GM12878 (cell line): ENCODE measurements around the gene EHD1. TPM values are rescaled to one million over a fixed set of nuclear protein-coding genes. Genes with fewer than 3 reads are reported as not detected.

Source experiments
- ASH2L ChIP-seq: fragments of 300-600, 200-600 bp; sonication (generic); IDR thresholded peaks from 2 replicates; pipeline ENCODE4 v1.6.1; 2017; ENCODE audit warnings: low read depth, mild to moderate bottlenecking, borderline replicate concordance
- CBX5 ChIP-seq: sonication (generic); IDR thresholded peaks from 2 replicates; pipeline ENCODE4 v1.6.1; 2016; ENCODE audit warnings: low read depth, moderate library complexity, mild to moderate bottlenecking, inconsistent platforms
- EGR1 ChIP-seq, 2 experiments: IDR thresholded peaks; 1 replicate in 1 of 2; 2 replicates in 1 of 2; pipeline ENCODE4 v1.6.1; 2011 to 2012; ENCODE audit warnings: low read depth in 2 of 2, low read length in 2 of 2, borderline replicate concordance in 1 of 2, mild to moderate bottlenecking in 1 of 2, moderate library complexity in 1 of 2
- ETV6 ChIP-seq, 2 experiments: fragments of 450-650 bp in 1 of 2; IDR thresholded peaks in 1 of 2; conservative IDR thresholded peaks in 1 of 2; 2 replicates each; pipeline ENCODE4 v1.6.1; 2014; ENCODE audit warnings: antibody characterized with exemption in 1 of 2, borderline replicate concordance in 1 of 2, low read depth in 1 of 2, mild to moderate bottlenecking in 1 of 2, moderate library complexity in 1 of 2
- FOXK2 ChIP-seq: fragments of 450-650 bp; IDR thresholded peaks from 2 replicates; pipeline ENCODE4 v1.6.1; 2017; ENCODE audit warnings: mild to moderate bottlenecking, moderate library complexity
- HDAC2 ChIP-seq: fragments of 200-600 bp; sonication (generic); IDR thresholded peaks from 2 replicates; pipeline ENCODE4 v1.6.1; 2017
- HDAC6 ChIP-seq: fragments of 200-600 bp; sonication (generic); IDR thresholded peaks from one replicate; pipeline ENCODE4 v1.8.0; 2017; ENCODE audit warnings: antibody characterized with exemption; ENCODE audit not compliant: unreplicated experiment
- IRF5 ChIP-seq: fragments of 450-650 bp; IDR thresholded peaks from 2 replicates; pipeline ENCODE4 v1.6.1; 2017; ENCODE audit warnings: borderline replicate concordance
- MEF2A ChIP-seq: IDR thresholded peaks from 2 replicates; pipeline ENCODE4 v1.6.1; 2011; ENCODE audit warnings: low read depth, mild to moderate bottlenecking, low read length, moderate library complexity; ENCODE audit not compliant: insufficient read depth
- MLLT1 ChIP-seq: fragments of 450-650 bp; IDR thresholded peaks from 2 replicates; pipeline ENCODE4 v1.6.1; 2016; ENCODE audit warnings: mild to moderate bottlenecking
- MTA2 ChIP-seq: fragments of 450-650 bp; IDR thresholded peaks from 2 replicates; pipeline ENCODE4 v1.6.1; 2016; ENCODE audit warnings: low read depth, mild to moderate bottlenecking, moderate library complexity
- MYC ChIP-seq: IDR thresholded peaks from 2 replicates; pipeline ENCODE4 v1.6.1; 2011; ENCODE audit warnings: mild to moderate bottlenecking, low read length, moderate library complexity, inconsistent platforms; ENCODE audit not compliant: insufficient read depth, insufficient replicate concordance, insufficient read length, severe bottlenecking
- NR2C2 ChIP-seq: IDR thresholded peaks from 2 replicates; pipeline ENCODE4 v1.6.1; 2011; ENCODE audit warnings: borderline replicate concordance, low read depth; ENCODE audit not compliant: control insufficient read depth, insufficient read length
- NR2F1 ChIP-seq: fragments of 450-650 bp; conservative IDR thresholded peaks from 2 replicates; pipeline ENCODE4 v1.6.1; 2017; ENCODE audit warnings: mild to moderate bottlenecking
- SMAD5 ChIP-seq: IDR thresholded peaks from 2 replicates; pipeline ENCODE4 v1.6.1; 2016; ENCODE audit warnings: antibody characterized with exemption, low read depth
- SMC3 ChIP-seq: IDR thresholded peaks from 2 replicates; pipeline ENCODE4 v1.6.1; 2011; ENCODE audit warnings: low read length, improper control_type of control experiment, borderline replicate concordance
- SP1 ChIP-seq: IDR thresholded peaks from one replicate; pipeline ENCODE4 v1.6.1; 2011; ENCODE audit warnings: low read depth, low read length
- YY1 ChIP-seq: IDR thresholded peaks from 2 replicates; pipeline ENCODE4 v1.6.1; 2011; ENCODE audit warnings: low read depth, mild to moderate bottlenecking, low read length
- ZNF24 ChIP-seq: fragments of 450-650 bp; IDR thresholded peaks from 2 replicates; pipeline ENCODE4 v1.6.1; 2017; ENCODE audit warnings: antibody characterized with exemption, mild to moderate bottlenecking
- ZNF384 ChIP-seq: IDR thresholded peaks from 2 replicates; pipeline ENCODE4 v1.6.1; 2012; ENCODE audit warnings: low read depth, mild to moderate bottlenecking, low read length, improper control_type of control experiment, borderline replicate concordance
- polyA plus RNA-seq, 11 experiments: library from polyadenylated mRNA; depleted of rRNA in 4 of 11; unstranded in 6 of 11; stranded (reverse) in 5 of 11; fragments of >200 nt; fragmentation: Nextera tagmentation in 4 of 11; fragmentation: Illumina TruSeq in 1 of 11; extraction: Ambion mirVana in 4 of 11; extraction: Trizol in 1 of 11; gene quantifications; 1 replicate in 1 of 11; 2 replicates in 10 of 11; pipeline versions ENCODE4 v1.2.1 to v1.2.3, GENCODE V29; 2011 to 2016; ENCODE audit warnings: inconsistent platforms in 2 of 11, missing spikeins in 2 of 11, low read depth in 1 of 11
- total RNA-seq, 4 experiments: library from RNA; depleted of rRNA in 3 of 4; stranded (reverse); fragments of >200 nt in 3 of 4; fragmentation: Illumina TruSeq in 1 of 4; extraction: Trizol in 1 of 4; gene quantifications; 2 replicates each; pipeline versions ENCODE4 v1.2.1 to v1.2.3, GENCODE V29; 2013 to 2021
- TF ChIP-seq, protein P1 (sequence below): IDR thresholded peaks from 2 replicates; pipeline ENCODE4 v1.6.1; 2012; ENCODE audit warnings: mild to moderate bottlenecking, low read depth, low read length
- TF ChIP-seq, protein P2 (sequence below): IDR thresholded peaks from 2 replicates; pipeline ENCODE4 v1.6.1; 2011; ENCODE audit warnings: mild to moderate bottlenecking, low read depth, low read length, moderate library complexity; ENCODE audit not compliant: insufficient replicate concordance
- TF ChIP-seq, protein P3 (sequence below): IDR thresholded peaks from 2 replicates; pipeline ENCODE4 v1.6.1; 2012; ENCODE audit warnings: low read depth, low read length, improper control_type of control experiment

The EHD1 gene
- total and polyA plus RNA-seq, 10 of the 15 experiments (the other 5 are each of a cell fraction or from before 2014, with no cell fraction given), result 1.0 to 165 (median 66.5) TPM

DNA sequence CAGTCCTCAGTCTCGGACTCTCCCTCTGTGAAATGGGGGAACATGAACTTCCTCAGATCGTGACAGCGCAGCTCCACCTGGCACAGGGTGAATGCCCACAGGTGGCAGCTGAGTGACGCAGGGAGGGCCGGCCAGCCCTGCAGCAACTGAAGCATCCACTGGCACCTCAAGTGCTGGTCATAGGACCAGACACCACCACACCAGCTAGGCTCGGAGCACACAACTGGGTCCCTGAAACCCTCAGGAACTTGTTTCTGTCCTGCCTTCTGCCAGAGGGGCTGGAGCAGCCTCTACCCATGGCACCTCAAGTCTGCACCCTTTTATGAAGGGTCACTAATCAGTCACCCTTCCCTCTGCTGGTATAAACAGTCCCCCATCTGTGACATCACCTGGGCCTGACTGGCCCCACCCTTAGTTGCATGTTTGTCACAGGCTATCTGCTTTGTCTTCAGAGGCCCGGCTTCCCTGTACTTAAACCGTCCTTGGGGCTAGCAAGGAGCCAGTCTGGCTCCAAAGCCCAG lies 26.5 kb downstream of the EHD1 start (continued):
- TF ChIP-seq ETV6 (conservative IDR thresholded peaks at IDR 0.05 in 1 of 2, IDR thresholded peaks at IDR 0.05 in 1 of 2; ENCODE audit: borderline replicate concordance in 1 of 2, low read depth in 1 of 2) (no peak), SMAD5 (peak; percentile 79; the same call in 1 of the 2 replicates), MLLT1 (no peak), YY1 (no peak), MEF2A (no peak), HDAC6 (no peak), EGR1 (IDR thresholded peaks at IDR 0.05; ENCODE audit: borderline replicate concordance in 1 of 2, low read depth in 2 of 2, low read length in 2 of 2) (no peak), SP1 (no peak), SMC3 (no peak), NR2C2 (no peak), CBX5 (no peak), ZNF24 (no peak), NR2F1 (no peak; the same call in 1 of the 2 replicates), ZNF384 (no peak), HDAC2 (no peak), MTA2 (no peak), ASH2L (no peak), IRF5 (no peak), MYC (no peak), FOXK2 (no peak)
- TF ChIP-seq, protein P1, sequence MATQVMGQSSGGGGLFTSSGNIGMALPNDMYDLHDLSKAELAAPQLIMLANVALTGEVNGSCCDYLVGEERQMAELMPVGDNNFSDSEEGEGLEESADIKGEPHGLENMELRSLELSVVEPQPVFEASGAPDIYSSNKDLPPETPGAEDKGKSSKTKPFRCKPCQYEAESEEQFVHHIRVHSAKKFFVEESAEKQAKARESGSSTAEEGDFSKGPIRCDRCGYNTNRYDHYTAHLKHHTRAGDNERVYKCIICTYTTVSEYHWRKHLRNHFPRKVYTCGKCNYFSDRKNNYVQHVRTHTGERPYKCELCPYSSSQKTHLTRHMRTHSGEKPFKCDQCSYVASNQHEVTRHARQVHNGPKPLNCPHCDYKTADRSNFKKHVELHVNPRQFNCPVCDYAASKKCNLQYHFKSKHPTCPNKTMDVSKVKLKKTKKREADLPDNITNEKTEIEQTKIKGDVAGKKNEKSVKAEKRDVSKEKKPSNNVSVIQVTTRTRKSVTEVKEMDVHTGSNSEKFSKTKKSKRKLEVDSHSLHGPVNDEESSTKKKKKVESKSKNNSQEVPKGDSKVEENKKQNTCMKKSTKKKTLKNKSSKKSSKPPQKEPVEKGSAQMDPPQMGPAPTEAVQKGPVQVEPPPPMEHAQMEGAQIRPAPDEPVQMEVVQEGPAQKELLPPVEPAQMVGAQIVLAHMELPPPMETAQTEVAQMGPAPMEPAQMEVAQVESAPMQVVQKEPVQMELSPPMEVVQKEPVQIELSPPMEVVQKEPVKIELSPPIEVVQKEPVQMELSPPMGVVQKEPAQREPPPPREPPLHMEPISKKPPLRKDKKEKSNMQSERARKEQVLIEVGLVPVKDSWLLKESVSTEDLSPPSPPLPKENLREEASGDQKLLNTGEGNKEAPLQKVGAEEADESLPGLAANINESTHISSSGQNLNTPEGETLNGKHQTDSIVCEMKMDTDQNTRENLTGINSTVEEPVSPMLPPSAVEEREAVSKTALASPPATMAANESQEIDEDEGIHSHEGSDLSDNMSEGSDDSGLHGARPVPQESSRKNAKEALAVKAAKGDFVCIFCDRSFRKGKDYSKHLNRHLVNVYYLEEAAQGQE, result no peak
- TF ChIP-seq, protein P2, sequence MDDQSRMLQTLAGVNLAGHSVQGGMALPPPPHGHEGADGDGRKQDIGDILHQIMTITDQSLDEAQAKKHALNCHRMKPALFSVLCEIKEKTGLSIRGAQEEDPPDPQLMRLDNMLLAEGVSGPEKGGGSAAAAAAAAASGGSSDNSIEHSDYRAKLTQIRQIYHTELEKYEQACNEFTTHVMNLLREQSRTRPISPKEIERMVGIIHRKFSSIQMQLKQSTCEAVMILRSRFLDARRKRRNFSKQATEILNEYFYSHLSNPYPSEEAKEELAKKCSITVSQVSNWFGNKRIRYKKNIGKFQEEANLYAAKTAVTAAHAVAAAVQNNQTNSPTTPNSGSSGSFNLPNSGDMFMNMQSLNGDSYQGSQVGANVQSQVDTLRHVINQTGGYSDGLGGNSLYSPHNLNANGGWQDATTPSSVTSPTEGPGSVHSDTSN, result no peak
- TF ChIP-seq, protein P3, sequence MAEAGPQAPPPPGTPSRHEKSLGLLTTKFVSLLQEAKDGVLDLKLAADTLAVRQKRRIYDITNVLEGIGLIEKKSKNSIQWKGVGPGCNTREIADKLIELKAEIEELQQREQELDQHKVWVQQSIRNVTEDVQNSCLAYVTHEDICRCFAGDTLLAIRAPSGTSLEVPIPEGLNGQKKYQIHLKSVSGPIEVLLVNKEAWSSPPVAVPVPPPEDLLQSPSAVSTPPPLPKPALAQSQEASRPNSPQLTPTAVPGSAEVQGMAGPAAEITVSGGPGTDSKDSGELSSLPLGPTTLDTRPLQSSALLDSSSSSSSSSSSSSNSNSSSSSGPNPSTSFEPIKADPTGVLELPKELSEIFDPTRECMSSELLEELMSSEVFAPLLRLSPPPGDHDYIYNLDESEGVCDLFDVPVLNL, result no peak
